HEK293 (cell line): ENCODE measurements around the gene BRD2.

Source experiments
- AEBP2 ChIP-seq: fragments of 450-650 bp; formaldehyde crosslinking; IDR thresholded peaks from 2 replicates; pipeline ENCODE4 v1.5.1; 2016; ENCODE audit warnings: missing biosample characterization, missing genetic modification characterization, borderline replicate concordance
- ATF2 ChIP-seq: fragments of 450-650 bp; formaldehyde crosslinking; IDR thresholded peaks from 2 replicates; pipeline ENCODE4 v1.5.1; 2016; ENCODE audit warnings: missing biosample characterization, missing genetic modification characterization, low read depth
- GLI4 ChIP-seq: fragments of 450-650 bp; formaldehyde crosslinking; IDR thresholded peaks from 2 replicates; pipeline ENCODE4 v1.5.1; 2016; ENCODE audit warnings: missing biosample characterization, missing genetic modification characterization
- KLF1 ChIP-seq: fragments of 450-650 bp; formaldehyde crosslinking; IDR thresholded peaks from 2 replicates; pipeline ENCODE4 v1.5.1; 2016; ENCODE audit warnings: missing biosample characterization, missing genetic modification characterization
- KLF17 ChIP-seq: fragments of 450-650 bp; formaldehyde crosslinking; IDR thresholded peaks from 2 replicates; pipeline ENCODE4 v1.5.1; 2016; ENCODE audit warnings: missing biosample characterization, missing genetic modification characterization
- PRDM1 ChIP-seq: fragments of 450-650 bp; formaldehyde crosslinking; IDR thresholded peaks from 2 replicates; pipeline ENCODE4; 2016; ENCODE audit warnings: missing biosample characterization, missing genetic modification characterization
- RBAK ChIP-seq: fragments of 450-650 bp; formaldehyde crosslinking; IDR thresholded peaks from 2 replicates; pipeline ENCODE4 v1.5.1; 2016; ENCODE audit warnings: missing biosample characterization, missing genetic modification characterization
- SALL2 ChIP-seq: fragments of 450-650 bp; formaldehyde crosslinking; IDR thresholded peaks from 2 replicates; pipeline ENCODE4 v1.5.0; 2017; ENCODE audit warnings: missing biosample characterization, mild to moderate bottlenecking, missing genetic modification characterization, borderline replicate concordance
- SCRT1 ChIP-seq: fragments of 450-650 bp; formaldehyde crosslinking; IDR thresholded peaks from 2 replicates; pipeline ENCODE4 v1.5.1; 2016; ENCODE audit warnings: missing biosample characterization, missing genetic modification characterization, borderline replicate concordance
- SCRT2 ChIP-seq: fragments of 450-650 bp; formaldehyde crosslinking; IDR thresholded peaks from 2 replicates; pipeline ENCODE4 v1.5.1; 2016; ENCODE audit warnings: missing biosample characterization, missing genetic modification characterization
- SP2 ChIP-seq: fragments of 450-650 bp; formaldehyde crosslinking; IDR thresholded peaks from 2 replicates; pipeline ENCODE4 v1.5.1; 2016; ENCODE audit warnings: missing biosample characterization, missing genetic modification characterization
- SP7 ChIP-seq: fragments of 450-650 bp; formaldehyde crosslinking; IDR thresholded peaks from 2 replicates; pipeline ENCODE4 v1.5.1; 2016; ENCODE audit warnings: missing biosample characterization, missing genetic modification characterization
- TSHZ1 ChIP-seq: fragments of 450-650 bp; formaldehyde crosslinking; IDR thresholded peaks from 2 replicates; pipeline ENCODE4 v1.5.1; 2016; ENCODE audit warnings: missing biosample characterization, missing genetic modification characterization, borderline replicate concordance
- ZBTB1 ChIP-seq: fragments of 450-650 bp; formaldehyde crosslinking; IDR thresholded peaks from 2 replicates; pipeline ENCODE4 v1.5.1; 2016; ENCODE audit warnings: missing biosample characterization, missing genetic modification characterization
- ZBTB21 ChIP-seq: fragments of 450-650 bp; formaldehyde crosslinking; IDR thresholded peaks from 2 replicates; pipeline ENCODE4 v1.5.1; 2017; ENCODE audit warnings: missing biosample characterization, missing genetic modification characterization
- ZEB2 ChIP-seq: fragments of 450-650 bp; formaldehyde crosslinking; IDR thresholded peaks from 2 replicates; pipeline ENCODE4 v1.5.1; 2016; ENCODE audit warnings: missing biosample characterization, missing genetic modification characterization
- ZNF133 ChIP-seq: fragments of 450-650 bp; formaldehyde crosslinking; IDR thresholded peaks from 2 replicates; pipeline ENCODE4 v1.5.1; 2016; ENCODE audit warnings: missing biosample characterization, missing genetic modification characterization
- ZNF221 ChIP-seq: fragments of 450-650 bp; formaldehyde crosslinking; IDR thresholded peaks from 2 replicates; pipeline ENCODE4 v1.5.1; 2017; ENCODE audit warnings: missing biosample characterization, missing genetic modification characterization, borderline replicate concordance
- ZNF274 ChIP-seq, 2 experiments: fragments of 200-500 bp in 1 of 2; fragments of 450-650 bp in 1 of 2; sonication (Bioruptor generic) in 1 of 2; formaldehyde crosslinking in 1 of 2; IDR thresholded peaks; 2 replicates each; pipeline versions ENCODE4 v1.5.1 to v1.6.1; 2014 to 2016; ENCODE audit warnings: borderline replicate concordance in 1 of 2, inconsistent platforms in 1 of 2, low read length in 1 of 2, missing biosample characterization in 1 of 2, missing genetic modification characterization in 1 of 2
- ZNF473 ChIP-seq: fragments of 450-650 bp; formaldehyde crosslinking; IDR thresholded peaks from 2 replicates; pipeline ENCODE4 v1.5.1; 2017; ENCODE audit warnings: missing biosample characterization, missing genetic modification characterization
- ZNF513 ChIP-seq: fragments of 450-650 bp; IDR thresholded peaks from 2 replicates; pipeline ENCODE4 v1.5.1; 2018; ENCODE audit warnings: missing biosample characterization, missing genetic modification characterization
- ZNF610 ChIP-seq: fragments of 450-650 bp; formaldehyde crosslinking; IDR thresholded peaks from 2 replicates; pipeline ENCODE4 v1.5.1; 2016; ENCODE audit warnings: missing biosample characterization, missing genetic modification characterization, borderline replicate concordance
- ZNF624 ChIP-seq: fragments of 450-650 bp; formaldehyde crosslinking; IDR thresholded peaks from 2 replicates; pipeline ENCODE4 v1.5.1; 2017; ENCODE audit warnings: missing biosample characterization, missing genetic modification characterization
- ZNF626 ChIP-seq: fragments of 450-650 bp; sonication (Bioruptor Pico); formaldehyde crosslinking; IDR thresholded peaks from 2 replicates; pipeline ENCODE4 v1.5.1; 2018; ENCODE audit warnings: missing biosample characterization, missing genetic modification characterization, inconsistent platforms
- ZNF701 ChIP-seq: fragments of 450-650 bp; formaldehyde crosslinking; IDR thresholded peaks from 2 replicates; pipeline ENCODE4 v1.5.1; 2016; ENCODE audit warnings: missing biosample characterization, missing genetic modification characterization
- ZNF704 ChIP-seq: fragments of 450-650 bp; formaldehyde crosslinking; IDR thresholded peaks from 2 replicates; pipeline ENCODE4 v1.5.1; 2016; ENCODE audit warnings: missing biosample characterization, missing genetic modification characterization
- ZNF747 ChIP-seq: fragments of 450-650 bp; formaldehyde crosslinking; IDR thresholded peaks from 2 replicates; pipeline ENCODE4 v1.5.1; 2016; ENCODE audit warnings: missing biosample characterization, missing genetic modification characterization
- ZNF768 ChIP-seq: fragments of 450-650 bp; formaldehyde crosslinking; IDR thresholded peaks from 2 replicates; pipeline ENCODE4 v1.5.1; 2018; ENCODE audit warnings: missing biosample characterization, mild to moderate bottlenecking, missing genetic modification characterization
- ZNF791 ChIP-seq: fragments of 450-650 bp; formaldehyde crosslinking; IDR thresholded peaks from 2 replicates; pipeline ENCODE4 v1.5.1; 2016; ENCODE audit warnings: missing biosample characterization, missing genetic modification characterization
- ZNF843 ChIP-seq: fragments of 450-650 bp; formaldehyde crosslinking; IDR thresholded peaks from 2 replicates; pipeline ENCODE4 v1.5.1; 2016; ENCODE audit warnings: missing biosample characterization, missing genetic modification characterization

BRD2 gene

GRCh38 chr6:32972353-32973143, 4.2 kb downstream of the BRD2 start (continued):
- TF ChIP-seq SP2 (tag by site-specific recombination) (no peak), ZNF133 (no peak), ZNF701 (no peak), ZNF473 (tag by site-specific recombination) (no peak), ZBTB21 (tag by site-specific recombination) (no peak), ZNF768 (no peak; the same call in 1 of the 2 replicates), KLF17 (tag by site-specific recombination) (no peak), ZNF513 (tag by site-specific recombination) (no peak; the same call in 1 of the 2 replicates), ZNF791 (tag by site-specific recombination) (no peak), SP7 (tag by site-specific recombination) (no peak; the same call in 1 of the 2 replicates), SCRT1 (tag by site-specific recombination) (no peak), ZNF624 (tag by site-specific recombination) (0 out of 2 replicates have a peak, but pooled peaks have one; percentile 8), ZNF274 (IDR thresholded peaks at IDR 0.05; ENCODE audit: low read length) (no peak), ZNF274 (tag by site-specific recombination; IDR thresholded peaks at IDR 0.05; ENCODE audit: borderline replicate concordance) (no peak), ZNF626 (tag by site-specific recombination) (no peak), ZNF221 (no peak), ZEB2 (tag by site-specific recombination) (no peak), ZNF704 (tag by site-specific recombination) (no peak), GLI4 (tag by site-specific recombination) (peak; percentile 80; the same call in 1 of the 2 replicates), KLF1 (tag by site-specific recombination) (peak; percentile 83), ZBTB1 (tag by site-specific recombination) (no peak), ATF2 (tag by site-specific recombination) (no peak), AEBP2 (tag by site-specific recombination) (no peak), PRDM1 (no peak), ZNF843 (no peak), ZNF610 (tag by site-specific recombination) (no peak), TSHZ1 (tag by site-specific recombination) (0 out of 2 replicates have a peak, but pooled peaks have one; percentile 36), RBAK (tag by site-specific recombination) (no peak), SCRT2 (tag by site-specific recombination) (no peak; the same call in 1 of the 2 replicates), ZNF747 (tag by site-specific recombination) (peak; percentile 59; the same call in 1 of the 2 replicates), SALL2 (no peak)
